PFSK-1 (cell line): ENCODE data around the gene RGS17.

ENCODE experiments used
- FOXP2 ChIP-seq: optimal IDR thresholded peaks from 2 replicates; pipeline ENCODE3; 2011; ENCODE audit warnings: borderline replicate concordance, control low read depth, inconsistent platforms; ENCODE audit not compliant: insufficient read depth; ENCODE audit errors: extremely low read length, extremely low read depth
- POLR2AphosphoS5 ChIP-seq: IDR thresholded peaks from 2 replicates; pipeline ENCODE4 v1.6.1; 2012; ENCODE audit warnings: low read depth, mild to moderate bottlenecking, control low read depth, low read length, moderate library complexity
- SIN3A ChIP-seq: IDR thresholded peaks from 2 replicates; pipeline ENCODE4 v1.6.1; 2012; ENCODE audit warnings: mild to moderate bottlenecking, low read length, moderate library complexity, borderline replicate concordance; ENCODE audit not compliant: insufficient read depth
- TAF1 ChIP-seq: IDR thresholded peaks from 2 replicates; pipeline ENCODE4 v1.6.1; 2012; ENCODE audit warnings: low read length, control low read depth, borderline replicate concordance; ENCODE audit not compliant: insufficient read depth
- TF ChIP-seq, protein P1 (sequence below), 2 experiments: IDR thresholded peaks; 2 replicates each; pipeline versions ENCODE4 v1.6.1 to v1.8.0; 2011 to 2012; ENCODE audit warnings: low read depth in 2 of 2, low read length in 2 of 2, control low read depth in 1 of 2, inconsistent platforms in 1 of 2, mild to moderate bottlenecking in 1 of 2, moderate library complexity in 1 of 2; ENCODE audit not compliant: insufficient read depth in 1 of 2

Gene RGS17

DNA sequence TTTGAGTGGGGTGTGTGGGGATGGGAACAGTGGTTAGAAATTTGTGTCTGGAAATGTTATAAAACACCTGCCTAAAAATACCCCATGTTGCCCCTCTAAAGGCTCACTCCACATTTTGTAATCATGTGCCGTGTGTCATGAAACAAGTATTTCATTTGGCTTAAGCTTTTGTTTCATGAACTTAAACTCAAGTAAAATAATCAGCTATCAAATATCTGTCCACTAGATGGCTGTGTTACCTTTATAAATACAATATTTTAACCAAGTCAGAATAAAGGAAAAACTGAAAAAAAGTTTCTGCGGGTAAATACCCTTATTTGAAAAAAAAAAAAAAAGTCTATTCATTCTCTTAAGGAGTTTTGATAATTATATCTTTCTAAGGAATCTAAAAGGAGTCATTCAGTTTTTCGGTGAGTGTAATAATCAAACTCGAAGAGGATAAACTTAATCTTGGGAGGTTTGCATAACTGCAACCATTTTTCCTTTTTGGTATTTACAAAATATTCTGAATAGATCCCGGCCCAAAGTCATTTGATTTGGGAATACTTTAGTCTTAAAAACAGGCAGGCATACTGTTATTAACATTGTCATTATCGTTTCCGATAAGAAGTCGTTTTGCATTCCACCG is 98.7 kb downstream of the RGS17 start:
- TF ChIP-seq SIN3A, result no peak
- no peak for TF ChIP-seq TAF1
- TF ChIP-seq, protein P1, sequence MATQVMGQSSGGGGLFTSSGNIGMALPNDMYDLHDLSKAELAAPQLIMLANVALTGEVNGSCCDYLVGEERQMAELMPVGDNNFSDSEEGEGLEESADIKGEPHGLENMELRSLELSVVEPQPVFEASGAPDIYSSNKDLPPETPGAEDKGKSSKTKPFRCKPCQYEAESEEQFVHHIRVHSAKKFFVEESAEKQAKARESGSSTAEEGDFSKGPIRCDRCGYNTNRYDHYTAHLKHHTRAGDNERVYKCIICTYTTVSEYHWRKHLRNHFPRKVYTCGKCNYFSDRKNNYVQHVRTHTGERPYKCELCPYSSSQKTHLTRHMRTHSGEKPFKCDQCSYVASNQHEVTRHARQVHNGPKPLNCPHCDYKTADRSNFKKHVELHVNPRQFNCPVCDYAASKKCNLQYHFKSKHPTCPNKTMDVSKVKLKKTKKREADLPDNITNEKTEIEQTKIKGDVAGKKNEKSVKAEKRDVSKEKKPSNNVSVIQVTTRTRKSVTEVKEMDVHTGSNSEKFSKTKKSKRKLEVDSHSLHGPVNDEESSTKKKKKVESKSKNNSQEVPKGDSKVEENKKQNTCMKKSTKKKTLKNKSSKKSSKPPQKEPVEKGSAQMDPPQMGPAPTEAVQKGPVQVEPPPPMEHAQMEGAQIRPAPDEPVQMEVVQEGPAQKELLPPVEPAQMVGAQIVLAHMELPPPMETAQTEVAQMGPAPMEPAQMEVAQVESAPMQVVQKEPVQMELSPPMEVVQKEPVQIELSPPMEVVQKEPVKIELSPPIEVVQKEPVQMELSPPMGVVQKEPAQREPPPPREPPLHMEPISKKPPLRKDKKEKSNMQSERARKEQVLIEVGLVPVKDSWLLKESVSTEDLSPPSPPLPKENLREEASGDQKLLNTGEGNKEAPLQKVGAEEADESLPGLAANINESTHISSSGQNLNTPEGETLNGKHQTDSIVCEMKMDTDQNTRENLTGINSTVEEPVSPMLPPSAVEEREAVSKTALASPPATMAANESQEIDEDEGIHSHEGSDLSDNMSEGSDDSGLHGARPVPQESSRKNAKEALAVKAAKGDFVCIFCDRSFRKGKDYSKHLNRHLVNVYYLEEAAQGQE (IDR thresholded peaks at IDR 0.05; ENCODE audit: insufficient read depth in 1 of 2, low read depth in 2 of 2, low read length in 2 of 2), result no peak
- TF ChIP-seq POLR2AphosphoS5, result no peak
- TF ChIP-seq FOXP2, result no peak

DNA sequence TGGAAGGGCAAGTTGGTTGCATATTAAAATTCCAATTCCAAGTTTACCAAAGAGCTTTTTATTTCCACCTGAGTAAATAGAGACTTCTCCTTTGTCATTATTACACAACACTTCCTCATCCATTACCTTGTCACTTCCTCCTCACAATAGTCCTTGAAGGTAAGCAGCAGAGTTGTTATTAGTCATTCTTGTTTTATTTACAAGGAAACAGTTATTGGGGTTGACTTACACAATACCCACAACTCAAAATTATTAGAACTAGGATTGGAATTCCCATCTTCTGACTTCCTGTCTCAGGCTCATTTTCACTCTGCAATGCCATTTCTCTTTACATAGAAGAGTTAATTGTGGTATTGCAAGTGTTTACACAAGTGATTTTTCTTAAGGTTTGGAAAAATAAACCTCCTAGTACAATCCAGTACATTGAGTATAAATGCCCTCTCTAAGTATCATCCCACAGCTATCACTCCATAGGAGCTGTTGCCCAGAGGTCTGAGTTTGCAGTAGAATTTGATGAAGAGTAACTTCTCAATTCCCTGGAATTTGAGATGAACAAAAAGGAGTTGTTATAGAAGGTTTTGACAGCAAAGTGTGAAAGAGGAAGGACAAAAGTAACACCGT is 99.6 kb downstream of the RGS17 start:
- TF ChIP-seq TAF1 (no peak), SIN3A (no peak), FOXP2 (no peak), POLR2AphosphoS5 (no peak)
- TF ChIP-seq, protein P1 (IDR thresholded peaks at IDR 0.05; ENCODE audit: insufficient read depth in 1 of 2, low read depth in 2 of 2, low read length in 2 of 2), result no peak

DNA sequence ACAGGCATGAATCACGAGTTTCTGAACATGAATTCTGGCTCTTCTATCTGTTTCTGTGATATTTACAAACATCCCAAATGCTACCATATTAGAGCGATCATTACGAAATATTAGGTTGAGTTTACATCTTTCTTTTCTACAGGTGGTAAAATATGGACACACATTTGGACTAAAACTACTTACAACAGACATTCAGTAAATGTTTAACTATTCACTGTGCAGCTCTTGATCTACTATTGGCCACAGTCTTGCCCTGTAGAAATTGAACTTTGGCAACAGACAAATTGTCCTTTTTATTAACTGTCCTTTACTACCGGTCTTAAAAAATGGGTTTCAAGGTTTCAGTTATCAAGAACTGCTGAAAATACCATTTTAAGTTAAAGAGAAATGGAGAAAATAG is 102.1 kb downstream of the RGS17 start:
- no peak for TF ChIP-seq SIN3A
- TF ChIP-seq, protein P1 (IDR thresholded peaks at IDR 0.05; ENCODE audit: insufficient read depth in 1 of 2, low read depth in 2 of 2, low read length in 2 of 2), result no peak
- no peak for TF ChIP-seq POLR2AphosphoS5
- no peak for TF ChIP-seq FOXP2
- no peak for TF ChIP-seq TAF1

DNA sequence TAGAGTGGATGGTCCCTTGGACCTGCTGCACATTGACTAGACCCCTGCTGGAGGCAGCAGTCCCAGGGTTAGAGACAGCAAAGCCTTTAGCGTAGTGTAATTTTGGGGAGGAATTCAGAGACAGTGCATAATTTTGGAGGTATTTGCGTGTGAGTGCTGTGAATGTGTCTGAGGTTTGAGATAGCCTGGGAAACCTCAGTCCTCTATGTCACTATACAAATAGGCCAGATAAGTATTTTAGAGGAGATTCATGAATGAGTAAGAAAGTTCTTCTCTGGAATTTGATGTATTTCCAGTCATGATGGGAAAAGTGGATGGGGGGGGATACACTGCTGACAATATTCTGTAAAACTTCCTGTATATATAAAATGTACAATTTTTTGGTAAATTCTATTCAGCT is 102.8 kb downstream of the RGS17 start:
- TF ChIP-seq TAF1 (no peak), POLR2AphosphoS5 (no peak), SIN3A (no peak), FOXP2 (no peak)
- TF ChIP-seq, protein P1 (IDR thresholded peaks at IDR 0.05; ENCODE audit: insufficient read depth in 1 of 2, low read depth in 2 of 2, low read length in 2 of 2), result no peak

DNA sequence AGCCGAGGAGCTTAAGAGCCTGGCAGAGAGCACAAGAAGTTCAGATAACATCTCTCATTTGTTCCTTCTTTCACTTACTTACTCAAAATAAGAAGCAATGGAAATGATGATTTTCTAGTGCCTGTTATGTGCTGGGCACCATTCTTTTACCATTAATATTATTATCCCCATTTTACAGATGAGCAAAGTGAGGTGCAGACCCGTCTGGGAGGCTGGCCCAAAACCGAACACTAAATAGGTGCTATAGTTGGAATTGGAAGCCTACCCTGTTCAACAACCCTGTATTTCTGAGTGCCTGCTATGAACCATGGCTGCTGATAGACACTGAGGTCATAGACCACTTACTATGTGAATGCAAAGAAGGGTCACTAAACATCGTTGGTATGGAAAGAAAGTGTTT is 103.6 kb downstream of the RGS17 start:
- TF ChIP-seq TAF1 (no peak), SIN3A (no peak), POLR2AphosphoS5 (no peak), FOXP2 (no peak)
- TF ChIP-seq, protein P1 (IDR thresholded peaks at IDR 0.05; ENCODE audit: insufficient read depth in 1 of 2, low read depth in 2 of 2, low read length in 2 of 2), result no peak
